Glomerular visceral epithelial cell (primary cell): ENCODE measurements around the gene SIAH3.

Experiments
- DNase-seq: peaks from one replicate; pipeline ENCODE4 v3.0.0-alpha.2; 2016; ENCODE audit errors: extremely low spot score

The SIAH3 gene

GRCh38 chr13:45851171-45851921 is at the start of gene SIAH3:
Gene SIAH3, minus strand, starts transcription at chr13:45851753. Its CDS starts 124 bp downstream, at chr13:45851629.
- DNase-seq = peak; percentile 21

- no peak for DNase-seq
Measured at GRCh38 chr13:45899406-45899805, 47.9 kb upstream of the SIAH3 start.

GRCh38 chr13:45897562-45897961 is 46.0 kb upstream of the SIAH3 start:
- DNase-seq = no peak

- DNase-seq = no peak
Measured at GRCh38 chr13:45896285-45896684, 44.7 kb upstream of the SIAH3 start.

- DNase-seq = no peak
Measured at GRCh38 chr13:45895881-45896280, 44.3 kb upstream of the SIAH3 start.

- DNase-seq = no peak
Measured at GRCh38 chr13:45892513-45892912, 41.0 kb upstream of the SIAH3 start.

- DNase-seq = no peak
Measured at GRCh38 chr13:45889590-45890243, 38.2 kb upstream of the SIAH3 start.

- DNase-seq = no peak
Measured at GRCh38 chr13:45886466-45886865, 34.9 kb upstream of the SIAH3 start.

- no peak for DNase-seq
Measured at GRCh38 chr13:45885194-45885593, 33.6 kb upstream of the SIAH3 start.

- DNase-seq = peak; percentile 12
Measured at GRCh38 chr13:45882626-45883025, 31.1 kb upstream of the SIAH3 start.

- no peak for DNase-seq
Measured at GRCh38 chr13:45881353-45881752, 29.8 kb upstream of the SIAH3 start.

GRCh38 chr13:45880242-45880641 is 28.7 kb upstream of the SIAH3 start:
- DNase-seq = no peak

- DNase-seq = peak; percentile 65
Measured at GRCh38 chr13:45879666-45880065, 28.1 kb upstream of the SIAH3 start.

- no peak for DNase-seq
Measured at GRCh38 chr13:45878966-45879365, 27.4 kb upstream of the SIAH3 start.

- no peak for DNase-seq
Measured at GRCh38 chr13:45876781-45877180, 25.2 kb upstream of the SIAH3 start.

GRCh38 chr13:45875951-45876350 is 24.4 kb upstream of the SIAH3 start:
- no peak for DNase-seq

GRCh38 chr13:45873491-45874325 is 22.2 kb upstream of the SIAH3 start:
- DNase-seq = peak; percentile 76

GRCh38 chr13:45872566-45872965 is 21.0 kb upstream of the SIAH3 start:
- DNase-seq = no peak

GRCh38 chr13:45871201-45871600 is 19.6 kb upstream of the SIAH3 start:
- DNase-seq = peak; percentile 23

GRCh38 chr13:45870232-45870631 is 18.7 kb upstream of the SIAH3 start:
- no peak for DNase-seq

GRCh38 chr13:45865414-45865813 is 13.9 kb upstream of the SIAH3 start:
- no peak for DNase-seq
